Epithelial cell of proximal tubule (primary cell): ENCODE measurements around the gene KIF1B. TPM values are rescaled to one million over a fixed set of nuclear protein-coding genes. Genes with fewer than 3 reads are reported as not detected.
A peak's percentile ranks its signal among the peaks of the same experiment; 100 is the strongest.

Source experiments
- DNase-seq: peaks from one replicate; pipeline ENCODE4 v3.0.0-alpha.2; 2011; ENCODE audit warnings: low read depth
- H3K4me3 ChIP-seq: 2 replicates; pipeline ENCODE4 v1.5.1; 2011; ENCODE audit warnings: low read depth, mild to moderate bottlenecking, low read length
- CTCF ChIP-seq: conservative IDR thresholded peaks from 2 replicates; pipeline ENCODE4 v1.5.1; 2012; ENCODE audit warnings: low read depth, mild to moderate bottlenecking, low read length
- total RNA-seq: library from RNA; depleted of rRNA; stranded (reverse); fragments of >200 nt; gene quantifications from 2 replicates; pipeline ENCODE4 v1.2.3, GENCODE V29; 2015

Gene KIF1B
- 16.6 and 20.9 TPM in 2 replicates for total RNA-seq

- TF ChIP-seq CTCF = peak; percentile 86
- peak; percentile 57 for DNase-seq
- H3K4me3 ChIP-seq = peak within 1 kb of the TSS; percentile 90
These were observed at the start of gene KIF1B for GRCh38 chr1:10209905-10210810. Gene KIF1B, plus strand, starts transcription at chr1:10210570. Its CDS starts 21,759 bp downstream, at chr1:10232329.

GRCh38 chr1:10160907-10161490 is 49.4 kb upstream of the KIF1B start:
- H3K4me3 ChIP-seq = no peak overlapping the region
- no peak for DNase-seq
- no peak for TF ChIP-seq CTCF

- no peak overlapping the region for H3K4me3 ChIP-seq
- no peak for DNase-seq
- no peak for TF ChIP-seq CTCF
These were observed 48.7 kb upstream of the KIF1B start for GRCh38 chr1:10161541-10162290.

GRCh38 chr1:10168912-10169514 is 41.4 kb upstream of the KIF1B start:
- TF ChIP-seq CTCF = no peak
- no peak overlapping the region for H3K4me3 ChIP-seq
- no peak for DNase-seq

GRCh38 chr1:10170239-10170574 is 40.2 kb upstream of the KIF1B start:
- no peak for TF ChIP-seq CTCF
- DNase-seq = no peak
- H3K4me3 ChIP-seq = no peak overlapping the region

- DNase-seq = no peak
- H3K4me3 ChIP-seq = no peak overlapping the region
- no peak for TF ChIP-seq CTCF
These were observed 39.1 kb upstream of the KIF1B start for GRCh38 chr1:10171105-10171767.
